Urothelium cell line (cell line): ENCODE measurements around the gene USP30.
A peak's percentile ranks its signal among the peaks of the same experiment; 100 is the strongest.
"Not testable (repeated sequence)": the region's sequence is repeated elsewhere in the genome, so short reads cannot be mapped to it uniquely, and the experiment has no call there.

Experiments
- DNase-seq: peaks from one replicate; pipeline ENCODE4 v3.0.0; 2011; ENCODE audit warnings: low spot score, mixed read lengths
- FAIRE-seq: peaks from 2 replicates; lab custom pipeline; 2011; peaks lifted over from hg19 to GRCh38; lab: Jason Lieb, UNC

The USP30 gene

GRCh38 chr12:109049794-109050193 lies 2.6 kb upstream of the USP30 start:
- FAIRE-seq = not testable (repeated sequence)

GRCh38 chr12:109052097-109052413 lies 321 bp upstream of the USP30 start:
- no peak for FAIRE-seq
- no peak for DNase-seq

More at GRCh38 chr12:109049794-109050193, 2.6 kb upstream of the USP30 start:
- DNase-seq = not testable (repeated sequence)

- no peak for DNase-seq
- no peak for FAIRE-seq
Observed at GRCh38 chr12:109053382-109054123, 1.2 kb downstream of the USP30 start.

GRCh38 chr12:109054124-109054513 lies 1.7 kb downstream of the USP30 start:
- DNase-seq, FAIRE-seq: not testable (repeated sequence)

- DNase-seq = no peak
- FAIRE-seq = no peak
Observed at GRCh38 chr12:109054520-109054919, 2.1 kb downstream of the USP30 start.

- FAIRE-seq (no peak), DNase-seq (no peak)
Observed at GRCh38 chr12:109056891-109057290, 4.5 kb downstream of the USP30 start.

- FAIRE-seq (no peak), DNase-seq (no peak)
Observed at GRCh38 chr12:109057376-109057775, 5.0 kb downstream of the USP30 start.

GRCh38 chr12:109058773-109059172 lies 6.4 kb downstream of the USP30 start:
- FAIRE-seq (no peak), DNase-seq (no peak)

- DNase-seq (no peak), FAIRE-seq (no peak)
Observed at GRCh38 chr12:109064143-109064542, 11.8 kb downstream of the USP30 start.

- no peak for FAIRE-seq
- DNase-seq = no peak
Observed at GRCh38 chr12:109065154-109065852, 12.9 kb downstream of the USP30 start.

GRCh38 chr12:109065853-109066193 lies 13.4 kb downstream of the USP30 start:
- FAIRE-seq = no peak
- no peak for DNase-seq

GRCh38 chr12:109069307-109070271 lies 17.2 kb downstream of the USP30 start:
- FAIRE-seq (no peak), DNase-seq (no peak)

GRCh38 chr12:109074866-109075265 lies 22.5 kb downstream of the USP30 start:
- no peak for DNase-seq
- no peak for FAIRE-seq

GRCh38 chr12:109082751-109083150 lies 30.4 kb downstream of the USP30 start:
- no peak for FAIRE-seq
- DNase-seq = no peak

- DNase-seq = no peak
- no peak for FAIRE-seq
Observed at GRCh38 chr12:109084425-109084824, 32.0 kb downstream of the USP30 start.

- FAIRE-seq = no peak
Observed at GRCh38 chr12:109085590-109085989, 33.2 kb downstream of the USP30 start.

GRCh38 chr12:109087250-109087649 lies 34.9 kb downstream of the USP30 start:
- no peak for DNase-seq
- FAIRE-seq = no peak

More at GRCh38 chr12:109085590-109085989, 33.2 kb downstream of the USP30 start:
- DNase-seq = no peak

- FAIRE-seq = no peak
- no peak for DNase-seq
Observed at GRCh38 chr12:109088818-109089217, 36.4 kb downstream of the USP30 start.

- FAIRE-seq (no peak), DNase-seq (no peak)
Observed at GRCh38 chr12:109089683-109090082, 37.3 kb downstream of the USP30 start.

- DNase-seq = peak; percentile 7
- FAIRE-seq = no peak
Observed at GRCh38 chr12:109092497-109093021, 40.2 kb downstream of the USP30 start.
